Activated CD4-positive, CD25-positive, alpha-beta regulatory T cell treated with anti-CD3 and anti-CD28 coated beads, Interleukin-2, amount 50 U/mL, for 24 hours (primary cell): ENCODE data around the gene CSMD2.

Experiments
- ATAC-seq, 2 donors: fragments of 150-1000 bp; cut with Tn5 transposase; one replicate each; pipeline ENCODE4 v1.10.0; 2021; ENCODE audit warnings: mild to moderate bottlenecking in 1 of 2, moderate library complexity in 1 of 2

CSMD2 gene

GRCh38 chr1:33709174-33709782, 455.8 kb downstream of the CSMD2 start:
- no peak for ATAC-seq

GRCh38 chr1:33706634-33707255, 458.3 kb downstream of the CSMD2 start:
- ATAC-seq: no peak

GRCh38 chr1:33703464-33703863, 461.6 kb downstream of the CSMD2 start:
- ATAC-seq: no peak

GRCh38 chr1:33698361-33699035, 466.5 kb downstream of the CSMD2 start:
- no peak for ATAC-seq

- no peak for ATAC-seq
Measured at GRCh38 chr1:33697816-33698215, 467.2 kb downstream of the CSMD2 start.

GRCh38 chr1:33696962-33697361, 468.1 kb downstream of the CSMD2 start:
- ATAC-seq: no peak

GRCh38 chr1:33696311-33696710, 468.7 kb downstream of the CSMD2 start:
- no peak for ATAC-seq

GRCh38 chr1:33692206-33693188, 472.5 kb downstream of the CSMD2 start:
- no peak for ATAC-seq

GRCh38 chr1:33687000-33687399, 478.0 kb downstream of the CSMD2 start:
- ATAC-seq: no peak

- no peak for ATAC-seq
Measured at GRCh38 chr1:33686551-33686950, 478.5 kb downstream of the CSMD2 start.

GRCh38 chr1:33685256-33685655, 479.8 kb downstream of the CSMD2 start:
- ATAC-seq: no peak

GRCh38 chr1:33684396-33685179, 480.4 kb downstream of the CSMD2 start:
- no peak for ATAC-seq

GRCh38 chr1:33683913-33684312, 481.1 kb downstream of the CSMD2 start:
- no peak for ATAC-seq

GRCh38 chr1:33682371-33682770, 482.7 kb downstream of the CSMD2 start:
- ATAC-seq: no peak

- no peak for ATAC-seq
Measured at GRCh38 chr1:33680281-33680840, 484.7 kb downstream of the CSMD2 start.

GRCh38 chr1:33670567-33670966, 494.5 kb downstream of the CSMD2 start:
- no peak for ATAC-seq

- ATAC-seq: no peak
Measured at GRCh38 chr1:33668695-33669094, 496.3 kb downstream of the CSMD2 start.

- ATAC-seq: no peak
Measured at GRCh38 chr1:33667386-33668282, 497.4 kb downstream of the CSMD2 start.

GRCh38 chr1:33666616-33667015, 498.4 kb downstream of the CSMD2 start:
- ATAC-seq: no peak

- ATAC-seq: no peak
Measured at GRCh38 chr1:33661811-33662454, 503.1 kb downstream of the CSMD2 start.
